KOPT-K1 (cell line): ENCODE data around the gene GLRX3.

Source experiments
- H3K27ac ChIP-seq: fragments of 200-600 bp; sonication (generic); 2 replicates; pipeline ENCODE4 v1.5.1; 2016; ENCODE audit warnings: antibody characterized with exemption, mild to moderate bottlenecking, low read depth, low read length; ENCODE audit not compliant: poor library complexity, severe bottlenecking
- H3K36me3 ChIP-seq: fragments of 200-600 bp; sonication (generic); 2 replicates; pipeline ENCODE4 v1.5.1; 2017; ENCODE audit warnings: antibody characterized with exemption, mild to moderate bottlenecking, low read length, moderate library complexity; ENCODE audit not compliant: insufficient read depth
- H3K9me3 ChIP-seq: fragments of 200-600 bp; sonication (generic); 2 replicates; pipeline ENCODE4 v1.5.1; 2017; ENCODE audit warnings: antibody characterized with exemption, low read length, mild to moderate bottlenecking; ENCODE audit not compliant: insufficient read depth, poor library complexity, severe bottlenecking

GLRX3 gene

DNA sequence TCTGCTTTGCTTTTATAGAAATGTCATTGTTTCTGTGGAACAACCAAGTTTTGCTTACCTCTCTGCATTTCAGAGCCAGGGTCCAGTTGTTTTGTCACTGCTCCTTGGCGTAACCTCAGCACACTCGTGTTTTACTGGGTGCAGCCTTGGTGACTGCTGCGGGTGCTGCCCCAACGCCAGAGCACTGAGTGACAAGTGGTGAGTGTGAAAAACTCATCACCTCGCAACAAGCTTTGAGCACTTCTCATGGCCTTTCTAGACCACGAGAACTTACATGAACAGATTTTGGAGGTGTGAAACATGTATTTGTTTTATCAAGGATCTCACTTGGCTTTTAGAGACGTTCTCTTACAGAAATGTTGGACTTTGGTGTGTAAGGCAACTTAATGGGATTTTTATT lies 31.0 kb downstream of the GLRX3 start:
- H3K36me3 ChIP-seq = peaks cover 84% of the 10 kb centered on the region
- H3K27ac ChIP-seq = no peak overlapping the region
- no peaks in the 10 kb centered on the region for H3K9me3 ChIP-seq

- Histone ChIP-seq H3K36me3 (peaks cover 84% of the 10 kb centered on the region), H3K27ac (no peak overlapping the region), H3K9me3 (no peaks in the 10 kb centered on the region)
These were observed 31.5 kb downstream of the GLRX3 start for GRCh38 chr10:130167707-130168106.

GRCh38 chr10:130169136-130169859 lies 33.1 kb downstream of the GLRX3 start:
- H3K27ac ChIP-seq = no peak overlapping the region
- H3K36me3 ChIP-seq = peaks cover 91% of the 10 kb centered on the region
- no peaks in the 10 kb centered on the region for H3K9me3 ChIP-seq

DNA sequence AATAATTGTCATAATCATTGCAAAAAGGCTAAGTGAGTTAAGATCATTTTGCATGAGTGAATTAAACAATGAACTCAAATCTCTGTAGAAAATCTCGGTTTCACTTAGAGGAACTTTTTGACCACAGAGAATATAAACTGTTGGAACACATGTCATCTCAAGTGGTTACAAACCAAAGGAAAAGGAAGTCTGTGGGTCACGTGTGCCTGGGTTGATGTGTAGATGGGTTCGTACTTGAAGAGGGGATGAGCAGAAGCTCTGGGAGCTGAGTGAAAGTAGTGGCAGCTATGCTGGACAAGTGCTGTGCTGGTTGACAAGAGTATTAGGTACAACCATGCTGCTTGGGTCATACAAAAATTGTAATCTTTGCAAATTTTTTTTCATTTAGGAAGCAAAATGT lies 35.0 kb downstream of the GLRX3 start:
- H3K36me3 ChIP-seq = peaks cover 89% of the 10 kb centered on the region
- H3K27ac ChIP-seq = no peak overlapping the region
- no peaks in the 10 kb centered on the region for H3K9me3 ChIP-seq

- H3K9me3 ChIP-seq = no peaks in the 10 kb centered on the region
- no peak overlapping the region for H3K27ac ChIP-seq
- peaks cover 75% of the 10 kb centered on the region for H3K36me3 ChIP-seq
These were observed 38.1 kb downstream of the GLRX3 start for GRCh38 chr10:130174328-130174727.

DNA sequence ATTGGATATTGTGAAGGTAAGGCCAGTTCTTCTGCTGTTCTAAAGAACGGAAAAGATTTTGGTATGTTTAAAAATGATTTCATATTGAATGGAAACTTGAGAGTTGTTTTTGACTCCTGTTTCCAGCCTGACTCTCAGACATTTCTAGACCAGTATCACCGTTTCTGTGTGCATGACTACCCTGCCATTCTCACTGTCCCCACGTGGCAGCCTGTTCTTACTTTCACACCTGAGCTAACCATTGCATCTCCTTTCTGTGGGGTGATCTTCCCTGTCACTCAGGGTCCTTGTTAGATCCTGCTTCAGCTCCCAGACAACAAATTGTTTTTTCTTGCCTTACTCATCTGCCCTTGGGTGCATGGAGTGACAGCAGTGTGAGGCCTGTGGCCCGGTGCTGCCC lies 38.9 kb downstream of the GLRX3 start:
- Histone ChIP-seq H3K36me3 (peaks cover 75% of the 10 kb centered on the region), H3K27ac (no peak overlapping the region), H3K9me3 (no peaks in the 10 kb centered on the region)

- H3K27ac ChIP-seq = no peak overlapping the region
- H3K36me3 ChIP-seq = peaks cover 83% of the 10 kb centered on the region
- H3K9me3 ChIP-seq = no peaks in the 10 kb centered on the region
These were observed 41.1 kb downstream of the GLRX3 start for GRCh38 chr10:130177250-130177649.

DNA sequence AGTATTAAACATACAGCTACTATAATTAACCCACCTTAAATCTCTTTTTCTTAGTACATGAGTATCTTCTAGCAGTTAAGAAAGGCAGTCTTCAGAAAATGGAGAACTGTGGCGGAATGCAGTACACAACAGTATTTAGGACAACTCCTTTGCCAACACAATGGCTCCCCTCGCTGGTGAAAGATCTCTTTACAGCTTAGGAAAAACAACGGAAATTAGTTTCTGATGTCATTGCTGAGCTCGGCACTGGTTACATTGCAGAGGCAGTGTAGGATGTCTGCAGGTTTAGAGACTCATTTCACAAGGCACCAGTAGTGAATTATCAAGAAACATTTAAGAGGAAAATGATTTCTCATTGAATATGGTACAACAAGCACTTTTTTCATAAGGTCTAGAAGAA lies 43.4 kb downstream of the GLRX3 start:
- peaks cover 83% of the 10 kb centered on the region for H3K36me3 ChIP-seq

GRCh38 chr10:130180416-130180815 lies 44.2 kb downstream of the GLRX3 start:
- Histone ChIP-seq H3K27ac (peak overlapping the region; percentile 13), H3K9me3 (no peaks in the 10 kb centered on the region), H3K36me3 (peaks cover 83% of the 10 kb centered on the region)

More for the DNA sequence above, 43.4 kb downstream of the GLRX3 start:
- no peaks in the 10 kb centered on the region for H3K9me3 ChIP-seq
- H3K27ac ChIP-seq = no peak overlapping the region

GRCh38 chr10:130181858-130182257 lies 45.7 kb downstream of the GLRX3 start:
- Histone ChIP-seq H3K9me3 (no peaks in the 10 kb centered on the region), H3K36me3 (peaks cover 80% of the 10 kb centered on the region), H3K27ac (no peak overlapping the region)

DNA sequence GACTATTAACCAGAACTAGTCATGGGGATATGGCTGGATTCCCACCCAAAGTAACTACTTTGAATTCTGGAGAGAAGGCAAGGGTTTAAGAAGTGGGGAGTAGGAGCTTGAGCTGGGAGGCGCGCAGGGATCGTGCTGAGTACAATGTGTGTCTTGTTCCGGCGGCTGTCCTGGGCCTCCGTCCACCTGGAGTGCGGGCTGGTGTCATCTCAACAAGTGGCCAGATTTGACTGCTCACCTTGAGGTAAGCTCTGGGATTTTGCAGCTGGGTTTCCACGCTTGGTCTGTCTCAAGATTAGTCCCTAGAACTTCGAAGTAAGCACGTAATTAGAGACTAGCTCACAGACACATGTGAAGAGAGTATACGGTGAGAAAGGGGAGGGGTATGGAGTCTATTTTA lies 49.4 kb downstream of the GLRX3 start:
- peaks cover 68% of the 10 kb centered on the region for H3K36me3 ChIP-seq
- no peaks in the 10 kb centered on the region for H3K9me3 ChIP-seq

GRCh38 chr10:130188195-130189175 lies 52.3 kb downstream of the GLRX3 start:
- H3K9me3 ChIP-seq = no peaks in the 10 kb centered on the region
- H3K36me3 ChIP-seq = peaks cover 39% of the 10 kb centered on the region
- H3K27ac ChIP-seq = no peak overlapping the region

More for the DNA sequence above, 49.4 kb downstream of the GLRX3 start:
- no peak overlapping the region for H3K27ac ChIP-seq

- Histone ChIP-seq H3K27ac (no peak overlapping the region), H3K9me3 (no peaks in the 10 kb centered on the region), H3K36me3 (peaks cover 28% of the 10 kb centered on the region)
These were observed 53.4 kb downstream of the GLRX3 start for GRCh38 chr10:130189608-130190054.

DNA sequence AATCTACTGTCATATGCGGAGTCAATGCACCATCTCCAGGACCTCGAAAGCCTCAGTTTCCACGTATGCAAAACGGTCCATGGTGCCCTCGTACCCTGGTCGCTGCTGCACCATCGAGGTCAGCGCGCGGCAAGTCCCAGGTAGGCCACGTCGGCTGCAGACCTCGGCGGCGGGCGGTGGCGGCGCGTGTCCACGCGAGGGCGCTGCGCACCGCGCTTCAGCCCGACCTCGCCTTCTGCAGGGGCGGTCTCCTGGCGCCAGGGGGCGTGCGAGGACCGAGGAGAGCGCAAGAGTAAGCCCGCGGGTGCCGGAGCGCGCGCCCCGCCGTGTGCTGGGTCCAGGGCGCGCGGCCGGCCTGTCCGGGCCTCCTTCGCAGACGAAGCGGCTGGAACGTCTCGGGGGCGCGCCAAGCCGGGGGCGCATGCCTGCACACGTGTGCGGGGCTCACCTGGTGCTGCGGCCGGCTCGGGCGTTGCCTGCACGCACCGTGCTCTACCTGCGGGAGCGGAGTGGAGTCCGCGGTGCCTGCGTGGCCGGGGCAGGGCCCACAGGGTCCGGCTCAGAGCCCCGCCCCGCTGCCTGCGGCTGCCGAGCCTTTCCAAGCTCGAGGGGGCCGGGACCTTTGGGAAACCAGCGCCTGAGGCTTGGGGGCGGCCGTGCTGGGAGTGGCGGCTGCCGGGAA lies 54.0 kb downstream of the GLRX3 start:
- Histone ChIP-seq H3K36me3 (peaks cover 22% of the 10 kb centered on the region), H3K9me3 (no peaks in the 10 kb centered on the region), H3K27ac (no peak overlapping the region)

GRCh38 chr10:130190737-130191115 lies 54.5 kb downstream of the GLRX3 start:
- Histone ChIP-seq H3K36me3 (peaks cover 17% of the 10 kb centered on the region), H3K27ac (no peak overlapping the region), H3K9me3 (no peaks in the 10 kb centered on the region)
